Fibroblast of the aortic adventitia (primary cell): Measurements from ENCODE around the gene COL16A1. TPM values are rescaled to one million over a fixed set of nuclear protein-coding genes. Genes with fewer than 3 reads are reported as not detected.

Experiments used
- DNase-seq: peaks from one replicate; pipeline ENCODE4 v3.0.0-alpha.2; 2010; ENCODE audit warnings: low read depth
- H3K4me3 ChIP-seq: 2 replicates; pipeline ENCODE4 v1.5.1; 2011; ENCODE audit warnings: low read depth, mild to moderate bottlenecking, control low read depth, low read length, moderate library complexity
- total RNA-seq: library from RNA; depleted of rRNA; stranded (reverse); fragments of >200 nt; gene quantifications from 2 replicates; pipeline ENCODE4 v1.2.3, GENCODE V29; 2012; ENCODE audit warnings: low replicate concordance
- TF ChIP-seq, protein P1 (sequence below): IDR thresholded peaks from 2 replicates; pipeline ENCODE4 v1.5.1; 2011; ENCODE audit warnings: mild to moderate bottlenecking, low read length, control low read depth, inconsistent platforms; ENCODE audit not compliant: insufficient read depth

Gene COL16A1
- total RNA-seq, 1 donor = 133 TPM

DNA sequence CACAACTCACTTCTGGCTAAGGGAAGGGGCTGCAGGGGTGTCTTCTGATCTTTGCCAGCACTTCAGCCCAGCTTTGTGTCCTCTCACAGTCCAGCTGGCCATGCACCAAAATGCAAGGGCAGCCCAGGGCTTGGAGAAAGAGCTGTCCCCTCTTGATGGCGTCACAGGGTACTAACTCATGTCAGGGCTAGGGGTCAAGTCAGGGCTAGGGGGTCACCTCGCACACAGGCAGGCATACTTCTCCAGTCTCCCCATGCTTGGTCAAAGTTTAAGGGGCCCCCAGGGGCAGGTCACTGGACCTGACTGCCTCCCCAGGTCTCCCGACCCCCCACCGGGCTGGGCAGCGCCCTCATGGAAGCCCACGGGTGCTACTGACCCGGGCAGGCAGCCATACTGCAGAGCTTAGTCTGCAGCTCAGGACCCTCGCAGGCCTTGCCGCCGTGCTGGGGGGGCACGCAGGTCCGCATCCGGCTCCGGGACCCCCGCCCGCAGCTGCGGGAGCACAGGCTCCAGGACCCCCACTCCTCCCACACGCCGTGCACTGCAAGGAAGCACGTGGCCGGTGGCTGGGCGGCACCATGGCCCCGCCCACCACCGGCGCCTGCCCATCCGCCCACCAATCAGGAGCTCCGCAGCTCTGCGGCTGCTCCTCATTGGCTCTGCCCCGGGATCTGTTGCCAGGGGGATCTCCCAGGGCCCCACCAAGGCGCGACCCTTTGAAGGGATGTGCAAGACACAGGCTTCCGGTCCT, 38.8 kb upstream of the COL16A1 start:
- TF ChIP-seq, protein P1, sequence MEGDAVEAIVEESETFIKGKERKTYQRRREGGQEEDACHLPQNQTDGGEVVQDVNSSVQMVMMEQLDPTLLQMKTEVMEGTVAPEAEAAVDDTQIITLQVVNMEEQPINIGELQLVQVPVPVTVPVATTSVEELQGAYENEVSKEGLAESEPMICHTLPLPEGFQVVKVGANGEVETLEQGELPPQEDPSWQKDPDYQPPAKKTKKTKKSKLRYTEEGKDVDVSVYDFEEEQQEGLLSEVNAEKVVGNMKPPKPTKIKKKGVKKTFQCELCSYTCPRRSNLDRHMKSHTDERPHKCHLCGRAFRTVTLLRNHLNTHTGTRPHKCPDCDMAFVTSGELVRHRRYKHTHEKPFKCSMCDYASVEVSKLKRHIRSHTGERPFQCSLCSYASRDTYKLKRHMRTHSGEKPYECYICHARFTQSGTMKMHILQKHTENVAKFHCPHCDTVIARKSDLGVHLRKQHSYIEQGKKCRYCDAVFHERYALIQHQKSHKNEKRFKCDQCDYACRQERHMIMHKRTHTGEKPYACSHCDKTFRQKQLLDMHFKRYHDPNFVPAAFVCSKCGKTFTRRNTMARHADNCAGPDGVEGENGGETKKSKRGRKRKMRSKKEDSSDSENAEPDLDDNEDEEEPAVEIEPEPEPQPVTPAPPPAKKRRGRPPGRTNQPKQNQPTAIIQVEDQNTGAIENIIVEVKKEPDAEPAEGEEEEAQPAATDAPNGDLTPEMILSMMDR = no peak
- DNase-seq = no peak
- no peak overlapping the region for H3K4me3 ChIP-seq

DNA sequence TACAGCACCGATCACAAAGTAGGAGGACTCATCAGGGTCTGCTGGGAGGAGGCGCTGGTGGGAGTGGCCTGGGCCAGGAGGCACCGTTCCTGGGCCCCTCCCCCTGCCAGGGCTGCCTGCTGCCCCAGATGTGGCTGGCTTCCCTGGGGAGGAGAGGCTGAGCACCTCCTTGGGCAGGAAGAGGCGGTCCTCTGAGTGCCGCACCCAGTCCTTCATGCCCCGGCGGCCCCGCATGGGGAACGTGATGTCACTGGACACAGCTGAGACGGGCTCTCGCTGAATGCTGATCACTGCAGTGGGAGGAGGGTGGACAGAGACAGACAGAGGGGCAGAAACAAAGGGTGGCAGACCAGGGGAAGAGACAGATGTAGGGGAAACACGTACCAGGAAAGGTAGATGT, 35.5 kb upstream of the COL16A1 start:
- TF ChIP-seq, protein P1 = no peak
- H3K4me3 ChIP-seq = no peak overlapping the region
- no peak for DNase-seq

DNA sequence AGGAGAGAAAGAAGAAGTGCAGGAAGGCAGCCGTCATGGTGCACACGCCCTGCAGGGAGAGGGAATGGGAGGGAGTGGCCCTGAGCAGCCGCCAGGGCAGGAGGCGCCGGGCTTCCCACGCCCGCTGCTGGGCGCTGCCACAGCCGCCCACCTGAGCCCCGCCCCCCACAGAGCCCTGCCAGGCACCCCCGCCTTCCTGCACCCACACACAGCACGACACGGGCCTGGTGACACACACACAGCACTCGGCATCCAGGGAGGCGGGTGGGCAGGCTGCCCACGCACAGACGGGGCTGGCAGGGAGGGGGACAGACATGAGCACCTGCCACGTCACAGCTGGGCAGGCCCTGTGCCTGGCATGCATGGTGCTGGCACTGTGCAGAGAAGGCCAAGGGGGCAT, 32.9 kb upstream of the COL16A1 start:
- H3K4me3 ChIP-seq = no peak overlapping the region
- no peak for DNase-seq
- TF ChIP-seq, protein P1 = no peak

DNA sequence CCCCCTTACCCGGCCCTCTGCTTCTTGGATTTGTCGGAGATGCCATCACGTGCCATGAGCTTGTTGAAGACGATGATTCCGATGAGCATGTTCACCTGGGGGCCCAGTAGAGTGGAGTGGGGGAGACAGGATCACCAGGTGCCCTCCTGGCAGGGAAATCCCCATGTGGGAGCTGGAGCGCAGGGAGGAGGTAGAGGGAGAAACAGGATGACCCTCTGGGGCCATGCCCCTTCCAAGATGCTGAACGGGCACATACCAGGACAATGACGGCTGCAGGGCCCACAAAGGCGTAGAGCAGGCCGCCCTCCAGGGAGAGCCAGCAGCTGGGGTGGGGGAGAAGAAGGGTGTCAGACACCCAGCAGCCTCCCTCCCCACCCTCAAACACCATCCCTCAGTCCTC, 31.8 kb upstream of the COL16A1 start:
- TF ChIP-seq, protein P1 = no peak
- no peak for DNase-seq

DNA sequence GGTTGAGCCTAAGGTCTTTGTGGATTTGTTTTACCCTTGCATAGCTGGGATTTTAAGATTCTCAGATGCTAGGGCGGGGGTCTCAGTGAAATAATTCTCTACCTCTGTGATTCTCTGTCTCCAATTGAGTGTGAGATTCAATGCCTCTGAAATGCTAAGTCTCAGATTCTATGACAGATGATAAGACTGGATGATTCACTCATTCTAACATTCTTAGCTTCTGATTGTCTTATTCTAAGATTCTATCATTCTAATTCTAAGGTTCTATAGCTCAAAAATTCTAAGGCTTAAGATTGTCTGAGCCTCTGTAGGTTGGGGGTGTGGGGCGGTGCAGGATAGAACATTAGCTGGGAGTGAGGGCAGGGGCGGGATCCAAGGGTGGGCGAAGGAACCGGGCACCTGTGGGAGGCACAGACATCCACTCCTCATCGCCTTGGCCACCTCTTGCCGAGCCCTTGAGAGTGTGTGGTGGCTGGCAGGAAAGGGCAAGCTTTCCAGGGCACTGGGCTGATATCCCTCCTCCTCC, 30.8 kb upstream of the COL16A1 start:
- no peak for DNase-seq
- TF ChIP-seq, protein P1 = no peak
- no peak overlapping the region for H3K4me3 ChIP-seq

More for the DNA sequence above, 31.8 kb upstream of the COL16A1 start:
- H3K4me3 ChIP-seq = no peak overlapping the region

DNA sequence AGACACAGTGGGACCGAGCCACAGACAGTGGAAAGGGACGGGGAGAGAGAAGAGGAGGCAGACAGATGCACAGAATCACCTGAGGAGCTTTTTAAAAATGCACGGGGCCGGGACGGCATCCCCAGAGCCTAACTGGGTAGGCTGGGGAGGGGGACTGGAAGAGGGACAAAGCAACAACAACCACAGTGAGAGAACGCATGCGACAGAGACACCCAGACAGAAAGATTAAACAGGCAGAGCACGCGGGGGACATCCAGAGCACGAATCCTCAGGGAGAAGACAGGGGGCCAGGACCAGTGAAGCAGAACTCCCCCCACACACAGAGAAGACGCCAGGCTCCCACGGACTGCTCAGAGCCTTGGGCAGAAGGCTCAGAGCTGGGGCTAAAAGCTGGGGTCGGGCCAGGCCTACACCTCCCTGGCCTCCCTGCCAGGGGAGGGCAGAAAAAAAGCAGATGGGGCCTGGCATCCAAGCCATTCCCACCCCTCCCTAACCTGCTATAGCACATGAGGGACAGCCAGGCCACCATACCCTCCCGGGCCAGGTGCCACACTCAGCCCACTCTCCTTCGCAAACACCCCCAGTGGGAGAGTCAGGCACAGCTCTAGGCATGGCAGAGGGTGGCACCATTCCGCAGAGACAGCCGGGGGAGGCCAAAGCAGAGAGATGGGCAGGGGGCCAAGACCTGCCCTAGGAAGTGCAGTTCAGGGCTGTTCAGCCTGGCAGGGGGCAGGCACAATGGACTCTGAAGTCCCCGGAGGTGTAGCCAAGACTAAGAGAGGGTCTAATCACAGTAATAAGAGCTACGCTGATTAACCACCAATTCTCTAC, 29.8 kb upstream of the COL16A1 start:
- DNase-seq = no peak
- TF ChIP-seq, protein P1 = no peak
- no peak overlapping the region for H3K4me3 ChIP-seq
